ENCODE data around the gene FHOD3. TPM values are rescaled to one million over a fixed set of nuclear protein-coding genes. Genes with fewer than 3 reads are reported as not detected.

The FHOD3 gene
- total and polyA plus RNA-seq, 4 donors: 0.57 to 1.3 (median 1.2) TPM; not detected in 1

DNA sequence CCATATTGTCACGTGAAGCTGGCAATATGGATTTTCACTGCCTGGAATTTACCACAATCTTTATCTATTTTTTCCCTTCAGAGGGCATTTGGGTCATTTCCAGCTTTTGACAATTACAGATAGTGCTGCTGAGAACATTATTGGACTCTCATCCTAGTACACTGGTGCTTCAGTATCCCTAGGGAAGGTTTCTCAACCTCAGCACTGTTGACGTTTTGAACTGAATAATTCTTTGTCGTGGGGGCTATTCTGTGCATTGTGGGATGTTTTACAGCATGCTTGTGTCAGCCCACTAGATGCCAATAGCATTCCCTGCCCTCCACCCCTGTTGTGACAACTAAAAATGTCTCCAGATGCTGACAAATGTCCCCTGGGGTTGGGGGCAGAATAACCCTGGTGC lies 345.5 kb downstream of the FHOD3 start:
- Histone ChIP-seq H3K9me3 (ENCODE audit: control insufficient read depth in 4 of 4, low read length in 3 of 4) (no peaks in the 10 kb centered on the region), H3K4me1 (ENCODE audit: control insufficient read depth in 4 of 4, insufficient read depth in 4 of 4, low read length in 3 of 4) (no peaks in the 10 kb centered on the region)
- WGBS: 62% methylated on average over 3 of the region's 3 CpGs

DNA sequence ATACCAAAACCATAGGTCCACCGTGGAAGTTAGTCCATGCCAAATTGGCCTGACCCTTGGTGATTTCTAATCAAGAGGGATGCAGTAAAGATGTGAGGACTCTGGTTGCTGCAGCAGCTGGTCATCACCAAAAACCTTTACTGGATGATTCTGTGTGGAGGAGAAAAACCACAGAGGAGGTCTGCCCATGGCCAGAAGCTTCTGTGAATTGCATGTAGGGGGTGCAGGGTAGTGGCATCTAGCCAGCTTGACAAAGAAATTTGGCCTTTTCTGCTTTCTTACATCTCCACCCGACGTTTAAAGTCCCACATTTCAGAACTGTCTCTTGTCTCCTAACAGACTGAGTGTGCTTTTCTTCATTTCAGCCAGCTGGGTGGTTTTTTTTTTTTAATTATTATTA lies 351.3 kb downstream of the FHOD3 start:
- DNase-seq (ENCODE audit: low spot score): no peak
- peaks cover 0 to 3% (median 1%) of the 10 kb centered on the region in 4 donors for H3K27me3 ChIP-seq (ENCODE audit: control insufficient read depth in 4 of 4, insufficient read depth in 4 of 4, low read length in 3 of 4)
- H3K4me3 ChIP-seq (ENCODE audit: low read depth in 1 of 3, low read length in 3 of 3): no peak overlapping the region
- no peaks in the 10 kb centered on the region for H3K9me3 ChIP-seq (ENCODE audit: control insufficient read depth in 4 of 4, low read length in 3 of 4)
- no peak overlapping the region for H3K27ac ChIP-seq (ENCODE audit: low read depth in 1 of 2, low read length in 2 of 2)
- 86% methylated on average over 3 of the region's 3 CpGs for WGBS
- TF ChIP-seq, protein P1, sequence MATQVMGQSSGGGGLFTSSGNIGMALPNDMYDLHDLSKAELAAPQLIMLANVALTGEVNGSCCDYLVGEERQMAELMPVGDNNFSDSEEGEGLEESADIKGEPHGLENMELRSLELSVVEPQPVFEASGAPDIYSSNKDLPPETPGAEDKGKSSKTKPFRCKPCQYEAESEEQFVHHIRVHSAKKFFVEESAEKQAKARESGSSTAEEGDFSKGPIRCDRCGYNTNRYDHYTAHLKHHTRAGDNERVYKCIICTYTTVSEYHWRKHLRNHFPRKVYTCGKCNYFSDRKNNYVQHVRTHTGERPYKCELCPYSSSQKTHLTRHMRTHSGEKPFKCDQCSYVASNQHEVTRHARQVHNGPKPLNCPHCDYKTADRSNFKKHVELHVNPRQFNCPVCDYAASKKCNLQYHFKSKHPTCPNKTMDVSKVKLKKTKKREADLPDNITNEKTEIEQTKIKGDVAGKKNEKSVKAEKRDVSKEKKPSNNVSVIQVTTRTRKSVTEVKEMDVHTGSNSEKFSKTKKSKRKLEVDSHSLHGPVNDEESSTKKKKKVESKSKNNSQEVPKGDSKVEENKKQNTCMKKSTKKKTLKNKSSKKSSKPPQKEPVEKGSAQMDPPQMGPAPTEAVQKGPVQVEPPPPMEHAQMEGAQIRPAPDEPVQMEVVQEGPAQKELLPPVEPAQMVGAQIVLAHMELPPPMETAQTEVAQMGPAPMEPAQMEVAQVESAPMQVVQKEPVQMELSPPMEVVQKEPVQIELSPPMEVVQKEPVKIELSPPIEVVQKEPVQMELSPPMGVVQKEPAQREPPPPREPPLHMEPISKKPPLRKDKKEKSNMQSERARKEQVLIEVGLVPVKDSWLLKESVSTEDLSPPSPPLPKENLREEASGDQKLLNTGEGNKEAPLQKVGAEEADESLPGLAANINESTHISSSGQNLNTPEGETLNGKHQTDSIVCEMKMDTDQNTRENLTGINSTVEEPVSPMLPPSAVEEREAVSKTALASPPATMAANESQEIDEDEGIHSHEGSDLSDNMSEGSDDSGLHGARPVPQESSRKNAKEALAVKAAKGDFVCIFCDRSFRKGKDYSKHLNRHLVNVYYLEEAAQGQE (IDR thresholded peaks at IDR 0.05): no peak
- TF ChIP-seq, protein P2, sequence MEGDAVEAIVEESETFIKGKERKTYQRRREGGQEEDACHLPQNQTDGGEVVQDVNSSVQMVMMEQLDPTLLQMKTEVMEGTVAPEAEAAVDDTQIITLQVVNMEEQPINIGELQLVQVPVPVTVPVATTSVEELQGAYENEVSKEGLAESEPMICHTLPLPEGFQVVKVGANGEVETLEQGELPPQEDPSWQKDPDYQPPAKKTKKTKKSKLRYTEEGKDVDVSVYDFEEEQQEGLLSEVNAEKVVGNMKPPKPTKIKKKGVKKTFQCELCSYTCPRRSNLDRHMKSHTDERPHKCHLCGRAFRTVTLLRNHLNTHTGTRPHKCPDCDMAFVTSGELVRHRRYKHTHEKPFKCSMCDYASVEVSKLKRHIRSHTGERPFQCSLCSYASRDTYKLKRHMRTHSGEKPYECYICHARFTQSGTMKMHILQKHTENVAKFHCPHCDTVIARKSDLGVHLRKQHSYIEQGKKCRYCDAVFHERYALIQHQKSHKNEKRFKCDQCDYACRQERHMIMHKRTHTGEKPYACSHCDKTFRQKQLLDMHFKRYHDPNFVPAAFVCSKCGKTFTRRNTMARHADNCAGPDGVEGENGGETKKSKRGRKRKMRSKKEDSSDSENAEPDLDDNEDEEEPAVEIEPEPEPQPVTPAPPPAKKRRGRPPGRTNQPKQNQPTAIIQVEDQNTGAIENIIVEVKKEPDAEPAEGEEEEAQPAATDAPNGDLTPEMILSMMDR (IDR thresholded peaks at IDR 0.05; ENCODE audit: low read depth, low read length, missing input control): no peak
- TF ChIP-seq EGR1 (IDR thresholded peaks at IDR 0.05; ENCODE audit: low read depth in 2 of 2) (no peak), HNF4G (IDR thresholded peaks at IDR 0.05) (no peak), HNF4A (conservative IDR thresholded peaks at IDR 0.05) (no peak)
- TF ChIP-seq, protein P3, sequence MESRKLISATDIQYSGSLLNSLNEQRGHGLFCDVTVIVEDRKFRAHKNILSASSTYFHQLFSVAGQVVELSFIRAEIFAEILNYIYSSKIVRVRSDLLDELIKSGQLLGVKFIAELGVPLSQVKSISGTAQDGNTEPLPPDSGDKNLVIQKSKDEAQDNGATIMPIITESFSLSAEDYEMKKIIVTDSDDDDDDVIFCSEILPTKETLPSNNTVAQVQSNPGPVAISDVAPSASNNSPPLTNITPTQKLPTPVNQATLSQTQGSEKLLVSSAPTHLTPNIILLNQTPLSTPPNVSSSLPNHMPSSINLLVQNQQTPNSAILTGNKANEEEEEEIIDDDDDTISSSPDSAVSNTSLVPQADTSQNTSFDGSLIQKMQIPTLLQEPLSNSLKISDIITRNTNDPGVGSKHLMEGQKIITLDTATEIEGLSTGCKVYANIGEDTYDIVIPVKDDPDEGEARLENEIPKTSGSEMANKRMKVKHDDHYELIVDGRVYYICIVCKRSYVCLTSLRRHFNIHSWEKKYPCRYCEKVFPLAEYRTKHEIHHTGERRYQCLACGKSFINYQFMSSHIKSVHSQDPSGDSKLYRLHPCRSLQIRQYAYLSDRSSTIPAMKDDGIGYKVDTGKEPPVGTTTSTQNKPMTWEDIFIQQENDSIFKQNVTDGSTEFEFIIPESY (IDR thresholded peaks at IDR 0.05): no peak
- no peaks in the 10 kb centered on the region for H3K36me3 ChIP-seq (ENCODE audit: control insufficient read depth in 4 of 4, insufficient read depth in 3 of 4, low read depth in 1 of 4, low read length in 3 of 4)
- H3K9ac ChIP-seq (ENCODE audit: low read depth in 1 of 2, low read length in 2 of 2): no peak overlapping the region
- H3K4me1 ChIP-seq (ENCODE audit: control insufficient read depth in 4 of 4, insufficient read depth in 4 of 4, low read length in 3 of 4): no peaks in the 10 kb centered on the region

More for the DNA sequence above, 345.5 kb downstream of the FHOD3 start:
- DNase-seq (ENCODE audit: low spot score): no peak
- H3K36me3 ChIP-seq (ENCODE audit: control insufficient read depth in 4 of 4, insufficient read depth in 3 of 4, low read depth in 1 of 4, low read length in 3 of 4): no peaks in the 10 kb centered on the region
- no peaks in the 10 kb centered on the region for H3K27me3 ChIP-seq (ENCODE audit: control insufficient read depth in 4 of 4, insufficient read depth in 4 of 4, low read length in 3 of 4)
- TF ChIP-seq, protein P4, sequence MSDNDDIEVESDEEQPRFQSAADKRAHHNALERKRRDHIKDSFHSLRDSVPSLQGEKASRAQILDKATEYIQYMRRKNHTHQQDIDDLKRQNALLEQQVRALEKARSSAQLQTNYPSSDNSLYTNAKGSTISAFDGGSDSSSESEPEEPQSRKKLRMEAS (IDR thresholded peaks at IDR 0.05): no peak
- TF ChIP-seq SP1 (IDR thresholded peaks at IDR 0.05): no peak
- TF ChIP-seq, protein P1 (IDR thresholded peaks at IDR 0.05): no peak
- TF ChIP-seq, protein P5, sequence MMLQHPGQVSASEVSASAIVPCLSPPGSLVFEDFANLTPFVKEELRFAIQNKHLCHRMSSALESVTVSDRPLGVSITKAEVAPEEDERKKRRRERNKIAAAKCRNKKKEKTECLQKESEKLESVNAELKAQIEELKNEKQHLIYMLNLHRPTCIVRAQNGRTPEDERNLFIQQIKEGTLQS (IDR thresholded peaks at IDR 0.05): no peak
- H3K27ac ChIP-seq (ENCODE audit: low read depth in 1 of 2, low read length in 2 of 2): no peak overlapping the region
- H3K4me3 ChIP-seq (ENCODE audit: low read depth in 1 of 3, low read length in 3 of 3): no peak overlapping the region
- no peak overlapping the region for H3K9ac ChIP-seq (ENCODE audit: low read depth in 1 of 2, low read length in 2 of 2)
